ENCODE results near the gene TBXAS1. TPM values are rescaled to one million over a fixed set of nuclear protein-coding genes. Genes with fewer than 3 reads are reported as not detected.

The TBXAS1 gene
- total and polyA plus RNA-seq, 4 donors: 4.1 to 22.4 (median 12.2) TPM

GRCh38 chr7:139844779-139845442 lies 15.8 kb downstream of the TBXAS1 start:
- H3K4me1 ChIP-seq (ENCODE audit: control insufficient read depth in 4 of 4, insufficient read depth in 4 of 4, low read length in 3 of 4): no peaks in the 10 kb centered on the region
- H3K9me3 ChIP-seq (ENCODE audit: control insufficient read depth in 4 of 4, low read length in 3 of 4): no peaks in the 10 kb centered on the region
- H3K4me3 ChIP-seq (ENCODE audit: low read depth in 1 of 3, low read length in 3 of 3): no peak overlapping the region
- no peak overlapping the region for H3K27ac ChIP-seq (ENCODE audit: low read depth in 1 of 2, low read length in 2 of 2)
- DNase-seq (ENCODE audit: low spot score): no peak
- no peaks in the 10 kb centered on the region for H3K36me3 ChIP-seq (ENCODE audit: control insufficient read depth in 4 of 4, insufficient read depth in 3 of 4, low read depth in 1 of 4, low read length in 3 of 4)
- no peak overlapping the region for H3K9ac ChIP-seq (ENCODE audit: low read depth in 1 of 2, low read length in 2 of 2)
- WGBS: 72% methylated on average over 4 of the region's 4 CpGs
- no peak for TF ChIP-seq REST (IDR thresholded peaks at IDR 0.05)
- H3K27me3 ChIP-seq (ENCODE audit: control insufficient read depth in 4 of 4, insufficient read depth in 4 of 4, low read length in 3 of 4): no peaks in the 10 kb centered on the region

- no peaks in the 10 kb centered on the region for H3K36me3 ChIP-seq (ENCODE audit: control insufficient read depth in 4 of 4, insufficient read depth in 3 of 4, low read depth in 1 of 4, low read length in 3 of 4)
- TF ChIP-seq ATF3 (IDR thresholded peaks at IDR 0.05): no peak
- TF ChIP-seq ZBTB33 (IDR thresholded peaks at IDR 0.05): no peak
- TF ChIP-seq EGR1 (IDR thresholded peaks at IDR 0.05; ENCODE audit: low read depth in 2 of 2): no peak
- no peak for TF ChIP-seq FOXA2 (IDR thresholded peaks at IDR 0.05)
- TF ChIP-seq HNF4A (conservative IDR thresholded peaks at IDR 0.05): no peak
- TF ChIP-seq RAD21 (IDR thresholded peaks at IDR 0.05): no peak
- TF ChIP-seq CTCF (IDR thresholded peaks at IDR 0.05; ENCODE audit: low read depth, low read length, missing input control): no peak
- no peak for TF ChIP-seq JUND (IDR thresholded peaks at IDR 0.05)
- TF ChIP-seq TAF1 (conservative IDR thresholded peaks at IDR 0.05): no peak
- no peak for TF ChIP-seq FOXA1 (IDR thresholded peaks at IDR 0.05)
- TF ChIP-seq SP1 (IDR thresholded peaks at IDR 0.05): no peak
- TF ChIP-seq REST (IDR thresholded peaks at IDR 0.05): no peak
- no peak for TF ChIP-seq GABPA (IDR thresholded peaks at IDR 0.05 in 1 of 2, conservative IDR thresholded peaks at IDR 0.05 in 1 of 2)
- H3K27ac ChIP-seq (ENCODE audit: low read depth in 1 of 2, low read length in 2 of 2): no peak overlapping the region
- H3K27me3 ChIP-seq (ENCODE audit: control insufficient read depth in 4 of 4, insufficient read depth in 4 of 4, low read length in 3 of 4): no peaks in the 10 kb centered on the region
- no peaks in the 10 kb centered on the region for H3K9me3 ChIP-seq (ENCODE audit: control insufficient read depth in 4 of 4, low read length in 3 of 4)
- H3K9ac ChIP-seq (ENCODE audit: low read depth in 1 of 2, low read length in 2 of 2): no peak overlapping the region
- no peaks in the 10 kb centered on the region for H3K4me1 ChIP-seq (ENCODE audit: control insufficient read depth in 4 of 4, insufficient read depth in 4 of 4, low read length in 3 of 4)
- H3K4me3 ChIP-seq (ENCODE audit: low read depth in 1 of 3, low read length in 3 of 3): no peak overlapping the region
- no peak for DNase-seq (ENCODE audit: low spot score)
- 80% methylated on average over 4 of the region's 4 CpGs for WGBS
Observed at GRCh38 chr7:139845443-139845805, 16.4 kb downstream of the TBXAS1 start.

All from liver (tissue), 9 donors.